ENCODE measurements around the gene TPD52L1. TPM values are rescaled to one million over a fixed set of nuclear protein-coding genes. Genes with fewer than 3 reads are reported as not detected.

The TPD52L1 gene
- total and polyA plus RNA-seq, 2 experiments from 2014 or later = 5.1 to 12.3 TPM

DNA sequence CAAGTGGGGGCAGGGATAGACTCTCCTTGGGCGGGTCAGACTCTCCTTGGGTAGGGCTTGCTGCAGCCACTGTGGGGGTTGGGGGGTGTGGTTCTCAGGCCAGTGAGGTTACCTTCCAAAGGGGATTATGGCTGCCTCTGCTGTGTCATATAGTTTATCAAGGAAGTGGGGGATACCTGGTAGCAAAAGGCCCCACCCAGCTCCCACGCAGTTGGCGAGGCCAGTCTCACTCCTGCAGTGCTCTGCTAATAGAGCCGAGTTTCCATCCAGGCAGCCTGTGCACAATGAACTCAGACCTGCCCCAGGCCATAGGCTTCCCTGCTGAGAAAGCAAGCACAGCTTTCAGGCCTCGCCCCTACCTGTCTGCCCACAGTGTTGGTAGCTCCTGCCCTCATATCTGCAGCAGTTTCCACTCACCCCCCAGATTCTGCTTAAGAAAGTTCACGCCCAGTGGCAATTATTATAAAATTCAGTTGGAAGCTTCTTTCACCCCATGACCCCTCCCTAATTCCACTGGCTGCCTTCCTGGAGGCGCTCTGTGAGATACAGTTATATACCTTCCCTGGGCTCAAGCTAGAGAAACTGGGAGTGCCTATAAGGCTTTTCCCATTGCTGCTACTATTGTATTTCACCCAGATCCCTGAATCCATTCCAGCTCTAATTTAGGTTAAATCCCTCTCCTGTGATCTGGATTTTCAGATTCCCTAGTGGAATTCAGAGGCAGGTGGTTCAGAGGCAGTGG, 92.1 kb downstream of the TPD52L1 start:
- 77 to 79% methylated on average over 7 of the region's 7 CpGs for WGBS, 2 experiments (ENCODE audit: low coverage in 1 of 2, low lambda C conversion rate in 2 of 2, missing lambda C conversion rate in 2 of 2)
- Histone ChIP-seq H3K4me3 (no peak overlapping the region), H3K27me3 (replicated peaks; ENCODE audit: insufficient read depth) (no peaks in the 10 kb centered on the region), H3K36me3 (ENCODE audit: low read depth) (no peaks in the 10 kb centered on the region), H3K9me3 (ENCODE audit: low read depth) (no peaks in the 10 kb centered on the region), H3K79me2 (ENCODE audit: insufficient read depth) (no peaks in the 10 kb centered on the region), H3K27ac (no peak overlapping the region), H4K20me1 (ENCODE audit: insufficient read depth) (no peaks in the 10 kb centered on the region), H3K4me2 (ENCODE audit: unreplicated experiment) (no peak overlapping the region), H2AFZ (no peak overlapping the region), H3F3A (ENCODE audit: insufficient read depth) (no peaks in the 10 kb centered on the region), H3K9ac (no peak overlapping the region), H3K4me1 (ENCODE audit: insufficient read depth) (no peaks in the 10 kb centered on the region), H3K9me2 (ENCODE audit: insufficient read depth) (no peaks in the 10 kb centered on the region)
- TF ChIP-seq EZH2 (IDR thresholded peaks at IDR 0.05; ENCODE audit: insufficient read depth, poor library complexity, severe bottlenecking) (no peak), EZH2phosphoT487 (IDR thresholded peaks at IDR 0.05; ENCODE audit: insufficient read depth, low read depth) (no peak)
- DNase-seq = no peak
- in situ Hi-C loops (cut with MboI) = no loop called here

DNA sequence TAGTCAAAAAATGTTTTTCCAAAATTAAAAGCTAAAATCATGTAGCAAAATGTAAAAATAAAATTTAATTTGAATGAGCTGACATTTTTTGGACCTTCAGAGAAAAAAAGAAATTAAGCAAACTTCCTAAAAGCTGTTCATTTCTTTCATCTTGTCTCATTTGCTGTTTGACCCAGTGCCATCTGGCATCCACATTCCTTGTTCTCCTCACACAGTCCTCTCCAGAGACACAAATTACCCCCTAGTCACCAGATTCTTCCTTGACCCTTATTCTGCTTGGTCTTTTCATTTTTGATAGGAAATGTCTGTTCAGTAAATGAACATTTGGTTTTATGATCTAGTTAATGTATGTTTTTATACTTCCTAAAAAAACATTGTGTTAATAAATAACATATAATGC, 93.0 kb downstream of the TPD52L1 start:
- H3K9me3 ChIP-seq (ENCODE audit: low read depth) = no peaks in the 10 kb centered on the region
- peaks cover 5% of the 10 kb centered on the region for H3K4me1 ChIP-seq (ENCODE audit: insufficient read depth)
- no peaks in the 10 kb centered on the region for H4K20me1 ChIP-seq (ENCODE audit: insufficient read depth)
- no peak overlapping the region for H3K27ac ChIP-seq
- H3K79me2 ChIP-seq (ENCODE audit: insufficient read depth) = no peaks in the 10 kb centered on the region
- H3K9ac ChIP-seq = no peak overlapping the region
- H3F3A ChIP-seq (ENCODE audit: insufficient read depth) = no peaks in the 10 kb centered on the region
- H3K9me2 ChIP-seq (ENCODE audit: insufficient read depth) = no peaks in the 10 kb centered on the region
- H2AFZ ChIP-seq = no peak overlapping the region
- no peaks in the 10 kb centered on the region for H3K27me3 ChIP-seq (replicated peaks; ENCODE audit: insufficient read depth)
- no peak overlapping the region for H3K4me3 ChIP-seq
- DNase-seq = no peak
- in situ Hi-C loops (cut with MboI) = no loop called here
- no peak overlapping the region for H3K4me2 ChIP-seq (ENCODE audit: unreplicated experiment)
- TF ChIP-seq EZH2 (IDR thresholded peaks at IDR 0.05; ENCODE audit: insufficient read depth, poor library complexity, severe bottlenecking) (no peak), EZH2phosphoT487 (IDR thresholded peaks at IDR 0.05; ENCODE audit: insufficient read depth, low read depth) (no peak)
- H3K36me3 ChIP-seq (ENCODE audit: low read depth) = no peaks in the 10 kb centered on the region

GRCh38 chr6:125248136-125248535, 94.6 kb downstream of the TPD52L1 start:
- H3K9me2 ChIP-seq (ENCODE audit: insufficient read depth) = no peaks in the 10 kb centered on the region
- no peak overlapping the region for H3K9ac ChIP-seq
- no peak overlapping the region for H3K4me2 ChIP-seq (ENCODE audit: unreplicated experiment)
- in situ Hi-C loops (cut with MboI) = no loop called here
- H3K9me3 ChIP-seq (ENCODE audit: low read depth) = no peaks in the 10 kb centered on the region
- no peaks in the 10 kb centered on the region for H4K20me1 ChIP-seq (ENCODE audit: insufficient read depth)
- no peaks in the 10 kb centered on the region for H3K36me3 ChIP-seq (ENCODE audit: low read depth)
- no peak overlapping the region for H3K4me3 ChIP-seq
- TF ChIP-seq EZH2 (IDR thresholded peaks at IDR 0.05; ENCODE audit: insufficient read depth, poor library complexity, severe bottlenecking) (no peak), EZH2phosphoT487 (IDR thresholded peaks at IDR 0.05; ENCODE audit: insufficient read depth, low read depth) (no peak)
- no peak for DNase-seq
- WGBS, 2 experiments (ENCODE audit: low coverage in 1 of 2, low lambda C conversion rate in 2 of 2, missing lambda C conversion rate in 2 of 2) = 61 to 62% methylated on average over 7 of the region's 7 CpGs
- H3F3A ChIP-seq (ENCODE audit: insufficient read depth) = no peaks in the 10 kb centered on the region
- H2AFZ ChIP-seq = no peak overlapping the region
- H3K27me3 ChIP-seq (replicated peaks; ENCODE audit: insufficient read depth) = no peaks in the 10 kb centered on the region
- no peak overlapping the region for H3K27ac ChIP-seq
- no peaks in the 10 kb centered on the region for H3K79me2 ChIP-seq (ENCODE audit: insufficient read depth)
- peaks cover 18% of the 10 kb centered on the region for H3K4me1 ChIP-seq (ENCODE audit: insufficient read depth)

DNA sequence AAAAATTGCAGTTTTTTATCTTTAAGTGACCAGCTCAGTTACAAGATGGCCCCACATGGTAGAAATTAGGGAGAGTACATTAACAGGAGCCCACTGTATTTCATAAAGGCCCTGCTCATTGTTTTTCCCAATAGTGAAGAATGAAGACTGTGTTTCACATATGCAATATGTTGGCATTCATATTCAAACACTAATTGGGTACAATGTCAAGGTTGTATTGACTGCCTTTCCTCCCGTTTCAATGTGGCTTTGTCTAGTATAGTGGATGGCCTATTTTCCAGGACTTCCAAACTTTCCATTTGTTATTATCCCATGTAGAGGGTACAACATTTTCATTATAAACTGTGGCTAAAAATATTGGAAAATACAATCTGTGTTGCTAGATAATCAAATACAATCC, 96.9 kb downstream of the TPD52L1 start:
- Histone ChIP-seq H2AFZ (no peak overlapping the region), H3K4me2 (ENCODE audit: unreplicated experiment) (no peak overlapping the region), H3K9ac (no peak overlapping the region), H3K4me1 (ENCODE audit: insufficient read depth) (peaks cover 19% of the 10 kb centered on the region), H3K4me3 (no peak overlapping the region), H4K20me1 (ENCODE audit: insufficient read depth) (no peaks in the 10 kb centered on the region), H3K27me3 (replicated peaks; ENCODE audit: insufficient read depth) (no peaks in the 10 kb centered on the region), H3K27ac (no peak overlapping the region), H3K9me3 (ENCODE audit: low read depth) (no peaks in the 10 kb centered on the region), H3K79me2 (ENCODE audit: insufficient read depth) (no peaks in the 10 kb centered on the region), H3K36me3 (ENCODE audit: low read depth) (no peaks in the 10 kb centered on the region), H3K9me2 (ENCODE audit: insufficient read depth) (no peaks in the 10 kb centered on the region), H3F3A (ENCODE audit: insufficient read depth) (no peaks in the 10 kb centered on the region)
- TF ChIP-seq EZH2phosphoT487 (IDR thresholded peaks at IDR 0.05; ENCODE audit: insufficient read depth, low read depth) = no peak
- no peak for TF ChIP-seq EZH2 (IDR thresholded peaks at IDR 0.05; ENCODE audit: insufficient read depth, poor library complexity, severe bottlenecking)
- WGBS, 2 experiments (ENCODE audit: low coverage in 1 of 2, low lambda C conversion rate in 2 of 2, missing lambda C conversion rate in 2 of 2) = 62 to 95% methylated on average over 1 of the region's 1 CpG
- in situ Hi-C loops (cut with MboI) = no loop called here
- DNase-seq = no peak
